Fibroblast of lung (primary cell): ENCODE results near the gene FYN. TPM values are rescaled to one million over a fixed set of nuclear protein-coding genes. Genes with fewer than 3 reads are reported as not detected.

ENCODE experiments used
- DNase-seq, 2 donors: peaks; one replicate each; pipeline versions ENCODE4 v3.0.0 to v3.0.0-alpha.2; 2010; ENCODE audit warnings: low read depth in 2 of 2
- H2AFZ ChIP-seq: 2 replicates; pipeline ENCODE4 v1.5.1; 2012; ENCODE audit warnings: low read length, control low read depth, inconsistent platforms
- H3K27ac ChIP-seq: 2 replicates; pipeline ENCODE4 v1.5.1; 2011; ENCODE audit warnings: low read length, control low read depth; ENCODE audit not compliant: insufficient read depth
- H3K27me3 ChIP-seq: 2 replicates; pipeline ENCODE4 v1.5.1; 2011; ENCODE audit warnings: mild to moderate bottlenecking, low read length; ENCODE audit not compliant: control insufficient read depth, insufficient read depth
- H3K36me3 ChIP-seq: 2 replicates; pipeline ENCODE4 v1.5.1; 2011; ENCODE audit warnings: low read length; ENCODE audit not compliant: control insufficient read depth, insufficient read depth
- H3K4me1 ChIP-seq: 2 replicates; pipeline ENCODE4 v1.5.1; 2011; ENCODE audit warnings: low read length; ENCODE audit not compliant: control insufficient read depth, insufficient read depth; ENCODE audit errors: extremely low read depth
- H3K4me2 ChIP-seq: 2 replicates; pipeline ENCODE4 v1.5.1; 2011; ENCODE audit warnings: low read length, control low read depth; ENCODE audit not compliant: insufficient read depth; ENCODE audit errors: extremely low read depth
- H3K4me3 ChIP-seq, 4 experiments: fragments of 200-600 bp in 1 of 4; sonication (generic) in 1 of 4; replicated peaks in 1 of 4; 2 replicates each; pipeline ENCODE4 v1.5.1; 2011 to 2016; ENCODE audit warnings: low read length in 4 of 4, low read depth in 3 of 4, mild to moderate bottlenecking in 3 of 4, control low read depth in 2 of 4, inconsistent platforms in 1 of 4, mixed read lengths in 1 of 4; ENCODE audit not compliant: insufficient read depth in 1 of 4; ENCODE audit errors: control extremely low read depth in 1 of 4
- H3K79me2 ChIP-seq: 2 replicates; pipeline ENCODE4 v1.5.1; 2012; ENCODE audit warnings: mild to moderate bottlenecking, low read length, inconsistent platforms; ENCODE audit not compliant: control insufficient read depth, insufficient read depth
- H3K9ac ChIP-seq: 2 replicates; pipeline ENCODE4 v1.5.1; 2011; ENCODE audit warnings: mild to moderate bottlenecking, low read length, control low read depth; ENCODE audit not compliant: insufficient read depth
- H3K9me3 ChIP-seq: 2 replicates; pipeline ENCODE4 v1.5.1; 2012; ENCODE audit warnings: low read depth, low read length; ENCODE audit not compliant: control insufficient read depth, insufficient read depth
- H4K20me1 ChIP-seq: 2 replicates; pipeline ENCODE4 v1.5.1; 2011; ENCODE audit warnings: low read length; ENCODE audit not compliant: control insufficient read depth, insufficient read depth; ENCODE audit errors: extremely low read depth
- CTCF ChIP-seq, 2 donors: IDR thresholded peaks in 1 of 2; conservative IDR thresholded peaks in 1 of 2; 1 replicate in 1 of 2; 2 replicates in 1 of 2; pipeline ENCODE4 v1.5.1; 2011 to 2012; ENCODE audit warnings: low read length in 2 of 2, control low read depth in 1 of 2, inconsistent platforms in 1 of 2, low read depth in 1 of 2, mild to moderate bottlenecking in 1 of 2
- EZH2 ChIP-seq: IDR thresholded peaks from 2 replicates; pipeline ENCODE4 v1.5.1; 2012; ENCODE audit warnings: low read length, control low read depth, mild to moderate bottlenecking; ENCODE audit errors: missing control alignments
- polyA plus RNA-seq, 2 donors: library from polyadenylated mRNA; depleted of rRNA in 1 of 2; stranded (reverse) in 1 of 2; unstranded in 1 of 2; fragments of >200 nt; gene quantifications; 2 replicates each; pipeline ENCODE4 v1.2.1, GENCODE V29; 2011 to 2012; ENCODE audit warnings: missing spikeins in 1 of 2
- total RNA-seq: library from RNA; depleted of rRNA; stranded (reverse); fragments of >200 nt; gene quantifications from 2 replicates; pipeline ENCODE4 v1.2.1, GENCODE V29; 2014

The FYN gene
- total and polyA plus RNA-seq, 2 donors (not counting 1 experiment from before 2014, with no cell fraction given), result 64.7 TPM

- no peak for DNase-seq
- Histone ChIP-seq H3K4me3 (no peak overlapping the region), H3K79me2 (no peaks in the 10 kb centered on the region), H2AFZ (no peak overlapping the region), H3K4me1 (peaks cover 16% of the 10 kb centered on the region), H4K20me1 (no peaks in the 10 kb centered on the region), H3K36me3 (no peaks in the 10 kb centered on the region), H3K9me3 (no peaks in the 10 kb centered on the region), H3K27me3 (no peaks in the 10 kb centered on the region), H3K27ac (no peak overlapping the region), H3K4me2 (no peak overlapping the region), H3K9ac (no peak overlapping the region)
- no peak for TF ChIP-seq EZH2
- TF ChIP-seq CTCF (conservative IDR thresholded peaks at IDR 0.05 in 1 of 2, IDR thresholded peaks at IDR 0.05 in 1 of 2; ENCODE audit: low read depth in 1 of 2, low read length in 2 of 2), result no peak
These were observed 112.0 kb downstream of the FYN start for GRCh38 chr6:111761212-111761611.

- no peaks in the 10 kb centered on the region for H3K9me3 ChIP-seq
- H3K4me2 ChIP-seq, result peak overlapping the region; percentile 83
- H3K27me3 ChIP-seq, result no peaks in the 10 kb centered on the region
- no peak overlapping the region for H2AFZ ChIP-seq
- no peaks in the 10 kb centered on the region for H3K79me2 ChIP-seq
- H3K4me3 ChIP-seq, result peak overlapping the region in 2 of 4 experiments; percentile 23 to 32
- H4K20me1 ChIP-seq, result no peaks in the 10 kb centered on the region
- TF ChIP-seq CTCF (conservative IDR thresholded peaks at IDR 0.05 in 1 of 2, IDR thresholded peaks at IDR 0.05 in 1 of 2; ENCODE audit: low read depth in 1 of 2, low read length in 2 of 2) (no peak), EZH2 (no peak)
- no peaks in the 10 kb centered on the region for H3K36me3 ChIP-seq
- peak overlapping the region; percentile 5 for H3K9ac ChIP-seq
- DNase-seq, result peak; percentile 90 to 98
- H3K4me1 ChIP-seq, result peaks cover 14% of the 10 kb centered on the region
- H3K27ac ChIP-seq, result peak overlapping the region; percentile 70
These were observed 113.1 kb downstream of the FYN start for GRCh38 chr6:111759836-111760785.

GRCh38 chr6:111759331-111759835 is 113.9 kb downstream of the FYN start:
- no peaks in the 10 kb centered on the region for H3K79me2 ChIP-seq
- H3K9ac ChIP-seq, result peak overlapping the region; percentile 18
- H3K27me3 ChIP-seq, result no peaks in the 10 kb centered on the region
- peak; percentile 23 to 32 for DNase-seq
- peak overlapping the region; percentile 83 for H3K4me2 ChIP-seq
- peak overlapping the region in 3 of 4 experiments; percentile 2 to 32 (median 18) for H3K4me3 ChIP-seq
- no peaks in the 10 kb centered on the region for H3K9me3 ChIP-seq
- peaks cover 14% of the 10 kb centered on the region for H3K4me1 ChIP-seq
- no peaks in the 10 kb centered on the region for H4K20me1 ChIP-seq
- H3K36me3 ChIP-seq, result no peaks in the 10 kb centered on the region
- H2AFZ ChIP-seq, result peak overlapping the region; percentile 6
- peak overlapping the region; percentile 70 for H3K27ac ChIP-seq
- TF ChIP-seq EZH2 (no peak), CTCF (conservative IDR thresholded peaks at IDR 0.05 in 1 of 2, IDR thresholded peaks at IDR 0.05 in 1 of 2; ENCODE audit: low read depth in 1 of 2, low read length in 2 of 2) (no peak)
